HepG2 (cell line): ENCODE data around the gene MAT2A. TPM values are rescaled to one million over a fixed set of nuclear protein-coding genes. Genes with fewer than 3 reads are reported as not detected.
A peak's percentile ranks its signal among the peaks of the same experiment; 100 is the strongest.

Source experiments
- CAMTA2 ChIP-seq: sonication (generic); formaldehyde crosslinking; IDR thresholded peaks from 2 replicates; pipeline ENCODE4 v1.4.0; 2020; ENCODE audit warnings: mild to moderate bottlenecking, missing genetic modification reagents, borderline replicate concordance
- FOXA3 ChIP-seq: IDR thresholded peaks from 2 replicates; pipeline ENCODE4 v1.6.1; 2016; ENCODE audit warnings: missing genetic modification reagents, missing compliant biosample characterization
- FOXK1 ChIP-seq: sonication (generic); formaldehyde crosslinking; IDR thresholded peaks from 2 replicates; pipeline ENCODE4 v1.4.0; 2020; ENCODE audit warnings: low read depth, missing genetic modification reagents, borderline replicate concordance
- HNF4A ChIP-seq: sonication (generic); formaldehyde crosslinking; IDR thresholded peaks from 2 replicates; pipeline ENCODE4 v1.4.0; 2020; ENCODE audit warnings: missing genetic modification reagents
- HNRNPLL ChIP-seq: fragments of 200-400 bp; formaldehyde crosslinking; IDR thresholded peaks from 2 replicates; pipeline ENCODE4 v1.6.1; 2017; ENCODE audit warnings: mild to moderate bottlenecking, low read depth, low read length; ENCODE audit not compliant: poor library complexity, severe bottlenecking
- JARID2 ChIP-seq: sonication (generic); formaldehyde crosslinking; IDR thresholded peaks from 2 replicates; pipeline ENCODE4 v1.8.1; 2023; ENCODE audit warnings: missing genetic modification reagents, inconsistent platforms; ENCODE audit not compliant: insufficient replicate concordance
- KAT8 ChIP-seq: IDR thresholded peaks from 2 replicates; pipeline ENCODE4 v1.6.1; 2016; ENCODE audit warnings: missing genetic modification reagents, missing compliant biosample characterization
- KDM6A ChIP-seq: IDR thresholded peaks from 2 replicates; pipeline ENCODE4 v1.6.1; 2016; ENCODE audit warnings: low read depth
- NFIC ChIP-seq: IDR thresholded peaks from 2 replicates; pipeline ENCODE4 v1.6.1; 2012; ENCODE audit warnings: mild to moderate bottlenecking, low read length, inconsistent platforms
- PPARG ChIP-seq: conservative IDR thresholded peaks from 2 replicates; pipeline ENCODE4 v1.6.1; 2016; ENCODE audit warnings: missing biosample characterization, missing genetic modification reagents
- RCOR2 ChIP-seq: IDR thresholded peaks from 2 replicates; pipeline ENCODE4 v1.6.1; 2016; ENCODE audit warnings: missing biosample characterization, missing genetic modification reagents
- SMARCC2 ChIP-seq: fragments of 450-650 bp; IDR thresholded peaks from 2 replicates; pipeline ENCODE4 v1.6.1; 2017; ENCODE audit warnings: antibody characterized with exemption, mild to moderate bottlenecking
- THAP11 ChIP-seq: IDR thresholded peaks from 2 replicates; pipeline ENCODE4 v1.6.1; 2016; ENCODE audit warnings: missing biosample characterization, missing genetic modification reagents
- ZNF780A ChIP-seq: sonication (generic); formaldehyde crosslinking; IDR thresholded peaks from 2 replicates; pipeline ENCODE4 v1.8.0; 2022; ENCODE audit warnings: mild to moderate bottlenecking, missing genetic modification reagents, moderate library complexity
- polyA plus RNA-seq, 8 experiments: library from polyadenylated mRNA; depleted of rRNA in 3 of 8; stranded (reverse) in 7 of 8; unstranded in 1 of 8; fragments of >200 nt; fragmentation: Illumina TruSeq in 4 of 8; extraction: Trizol in 4 of 8; gene quantifications; 2 replicates each; pipeline versions ENCODE4 v1.2.1 to v1.2.3, GENCODE V29; 2011 to 2016; ENCODE audit warnings: low read depth in 4 of 8, missing spikeins in 1 of 8, mixed read lengths in 1 of 8; ENCODE audit not compliant: insufficient read depth in 1 of 8
- total RNA-seq, 5 experiments: library from RNA; depleted of rRNA; stranded (reverse); fragments of >200 nt; fragmentation: Illumina TruSeq; extraction: Trizol; gene quantifications; 2 replicates each; pipeline ENCODE4 v1.2.3, GENCODE V29; 2016; ENCODE audit warnings: low read depth in 1 of 5
- TF ChIP-seq, protein P1 (sequence below): sonication (generic); IDR thresholded peaks from 2 replicates; pipeline ENCODE4 v1.6.1; 2016; ENCODE audit warnings: low read depth, borderline replicate concordance
- TF ChIP-seq, protein P2 (sequence below): sonication (generic); formaldehyde crosslinking; conservative IDR thresholded peaks from 2 replicates; pipeline ENCODE4 v1.4.0; 2020; ENCODE audit warnings: mild to moderate bottlenecking, missing genetic modification reagents, moderate library complexity
- TF ChIP-seq, protein P3 (sequence below): sonication (generic); formaldehyde crosslinking; IDR thresholded peaks from 2 replicates; pipeline ENCODE4 v1.5.1; 2020; ENCODE audit warnings: mild to moderate bottlenecking, moderate library complexity, missing genetic modification reagents
- TF ChIP-seq, protein P4 (sequence below): sonication (generic); formaldehyde crosslinking; IDR thresholded peaks from 2 replicates; pipeline ENCODE4 v1.5.1; 2020; ENCODE audit warnings: mild to moderate bottlenecking, missing genetic modification reagents

MAT2A gene
- total and polyA plus RNA-seq, 2 of the 13 experiments (the other 11 are each of a cell fraction or from before 2014, with no cell fraction given): 155 to 331 TPM

DNA sequence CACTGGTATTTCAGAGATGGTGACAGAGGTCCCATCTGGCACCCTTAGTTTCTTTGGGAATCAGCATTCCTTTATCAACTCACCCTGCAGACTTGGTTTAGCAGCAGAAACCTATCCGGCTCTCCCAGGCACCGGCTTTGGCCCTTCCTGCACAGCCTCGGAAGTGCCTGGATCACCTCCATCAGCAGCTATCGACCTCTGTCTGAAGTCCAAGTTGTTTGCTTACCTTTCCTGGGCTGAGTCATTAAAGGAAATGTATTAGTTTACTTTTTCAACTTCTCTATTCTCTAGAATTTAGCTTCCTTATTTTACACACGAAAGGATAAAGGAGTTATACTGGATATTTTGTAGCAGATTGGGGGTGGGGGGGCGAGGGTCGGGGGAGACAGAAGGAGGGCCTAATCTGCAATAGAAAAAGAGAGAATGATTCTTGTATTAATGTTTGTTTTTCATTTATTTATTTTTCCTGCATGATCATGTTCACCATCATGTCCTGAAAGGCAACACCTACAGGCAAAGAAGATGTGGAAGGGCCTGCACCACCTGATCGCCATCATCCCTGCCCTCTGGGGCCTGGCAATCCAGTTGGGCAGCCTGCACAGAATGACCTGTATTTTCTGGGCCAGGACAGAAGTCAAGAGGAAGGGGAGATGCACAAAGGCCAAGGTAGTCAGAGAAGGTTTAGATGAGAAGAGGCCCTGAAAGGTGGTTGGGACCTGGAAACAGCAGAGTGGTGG, 22.1 kb upstream of the MAT2A start (continued):
- TF ChIP-seq, protein P1, sequence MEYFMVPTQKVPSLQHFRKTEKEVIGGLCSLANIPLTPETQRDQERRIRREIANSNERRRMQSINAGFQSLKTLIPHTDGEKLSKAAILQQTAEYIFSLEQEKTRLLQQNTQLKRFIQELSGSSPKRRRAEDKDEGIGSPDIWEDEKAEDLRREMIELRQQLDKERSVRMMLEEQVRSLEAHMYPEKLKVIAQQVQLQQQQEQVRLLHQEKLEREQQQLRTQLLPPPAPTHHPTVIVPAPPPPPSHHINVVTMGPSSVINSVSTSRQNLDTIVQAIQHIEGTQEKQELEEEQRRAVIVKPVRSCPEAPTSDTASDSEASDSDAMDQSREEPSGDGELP: 0 out of 2 replicates have a peak, but pooled peaks have one; percentile 16
- TF ChIP-seq THAP11 (CRISPR knock-in tag): peak; percentile 35; the same call in 1 of the 2 replicates
- TF ChIP-seq JARID2 (CRISPR knock-in tag): no peak
- TF ChIP-seq ZNF780A: no peak
- peak; percentile 12; the same call in 1 of the 2 replicates for TF ChIP-seq FOXK1 (CRISPR knock-in tag)
- TF ChIP-seq SMARCC2: peak; percentile 85; the same call in 1 of the 2 replicates
- TF ChIP-seq KDM6A (CRISPR knock-in tag): no peak
- TF ChIP-seq KAT8 (CRISPR knock-in tag): no peak
- TF ChIP-seq, protein P2, sequence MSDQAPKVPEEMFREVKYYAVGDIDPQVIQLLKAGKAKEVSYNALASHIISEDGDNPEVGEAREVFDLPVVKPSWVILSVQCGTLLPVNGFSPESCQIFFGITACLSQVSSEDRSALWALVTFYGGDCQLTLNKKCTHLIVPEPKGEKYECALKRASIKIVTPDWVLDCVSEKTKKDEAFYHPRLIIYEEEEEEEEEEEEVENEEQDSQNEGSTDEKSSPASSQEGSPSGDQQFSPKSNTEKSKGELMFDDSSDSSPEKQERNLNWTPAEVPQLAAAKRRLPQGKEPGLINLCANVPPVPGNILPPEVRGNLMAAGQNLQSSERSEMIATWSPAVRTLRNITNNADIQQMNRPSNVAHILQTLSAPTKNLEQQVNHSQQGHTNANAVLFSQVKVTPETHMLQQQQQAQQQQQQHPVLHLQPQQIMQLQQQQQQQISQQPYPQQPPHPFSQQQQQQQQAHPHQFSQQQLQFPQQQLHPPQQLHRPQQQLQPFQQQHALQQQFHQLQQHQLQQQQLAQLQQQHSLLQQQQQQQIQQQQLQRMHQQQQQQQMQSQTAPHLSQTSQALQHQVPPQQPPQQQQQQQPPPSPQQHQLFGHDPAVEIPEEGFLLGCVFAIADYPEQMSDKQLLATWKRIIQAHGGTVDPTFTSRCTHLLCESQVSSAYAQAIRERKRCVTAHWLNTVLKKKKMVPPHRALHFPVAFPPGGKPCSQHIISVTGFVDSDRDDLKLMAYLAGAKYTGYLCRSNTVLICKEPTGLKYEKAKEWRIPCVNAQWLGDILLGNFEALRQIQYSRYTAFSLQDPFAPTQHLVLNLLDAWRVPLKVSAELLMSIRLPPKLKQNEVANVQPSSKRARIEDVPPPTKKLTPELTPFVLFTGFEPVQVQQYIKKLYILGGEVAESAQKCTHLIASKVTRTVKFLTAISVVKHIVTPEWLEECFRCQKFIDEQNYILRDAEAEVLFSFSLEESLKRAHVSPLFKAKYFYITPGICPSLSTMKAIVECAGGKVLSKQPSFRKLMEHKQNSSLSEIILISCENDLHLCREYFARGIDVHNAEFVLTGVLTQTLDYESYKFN (CRISPR knock-in tag): peak; percentile 76
- TF ChIP-seq CAMTA2 (CRISPR knock-in tag): no peak
- TF ChIP-seq, protein P3, sequence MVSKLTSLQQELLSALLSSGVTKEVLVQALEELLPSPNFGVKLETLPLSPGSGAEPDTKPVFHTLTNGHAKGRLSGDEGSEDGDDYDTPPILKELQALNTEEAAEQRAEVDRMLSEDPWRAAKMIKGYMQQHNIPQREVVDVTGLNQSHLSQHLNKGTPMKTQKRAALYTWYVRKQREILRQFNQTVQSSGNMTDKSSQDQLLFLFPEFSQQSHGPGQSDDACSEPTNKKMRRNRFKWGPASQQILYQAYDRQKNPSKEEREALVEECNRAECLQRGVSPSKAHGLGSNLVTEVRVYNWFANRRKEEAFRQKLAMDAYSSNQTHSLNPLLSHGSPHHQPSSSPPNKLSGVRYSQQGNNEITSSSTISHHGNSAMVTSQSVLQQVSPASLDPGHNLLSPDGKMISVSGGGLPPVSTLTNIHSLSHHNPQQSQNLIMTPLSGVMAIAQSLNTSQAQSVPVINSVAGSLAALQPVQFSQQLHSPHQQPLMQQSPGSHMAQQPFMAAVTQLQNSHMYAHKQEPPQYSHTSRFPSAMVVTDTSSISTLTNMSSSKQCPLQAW: no peak
- TF ChIP-seq NFIC: peak; percentile 23; the same call in 1 of the 2 replicates
- no peak for TF ChIP-seq HNRNPLL
- peak; percentile 67 for TF ChIP-seq FOXA3 (CRISPR knock-in tag)
- TF ChIP-seq PPARG (CRISPR knock-in tag): 0 out of 2 replicates have a peak, but pooled peaks have one; percentile 26
- TF ChIP-seq RCOR2 (CRISPR knock-in tag): peak; percentile 80
- TF ChIP-seq, protein P4, sequence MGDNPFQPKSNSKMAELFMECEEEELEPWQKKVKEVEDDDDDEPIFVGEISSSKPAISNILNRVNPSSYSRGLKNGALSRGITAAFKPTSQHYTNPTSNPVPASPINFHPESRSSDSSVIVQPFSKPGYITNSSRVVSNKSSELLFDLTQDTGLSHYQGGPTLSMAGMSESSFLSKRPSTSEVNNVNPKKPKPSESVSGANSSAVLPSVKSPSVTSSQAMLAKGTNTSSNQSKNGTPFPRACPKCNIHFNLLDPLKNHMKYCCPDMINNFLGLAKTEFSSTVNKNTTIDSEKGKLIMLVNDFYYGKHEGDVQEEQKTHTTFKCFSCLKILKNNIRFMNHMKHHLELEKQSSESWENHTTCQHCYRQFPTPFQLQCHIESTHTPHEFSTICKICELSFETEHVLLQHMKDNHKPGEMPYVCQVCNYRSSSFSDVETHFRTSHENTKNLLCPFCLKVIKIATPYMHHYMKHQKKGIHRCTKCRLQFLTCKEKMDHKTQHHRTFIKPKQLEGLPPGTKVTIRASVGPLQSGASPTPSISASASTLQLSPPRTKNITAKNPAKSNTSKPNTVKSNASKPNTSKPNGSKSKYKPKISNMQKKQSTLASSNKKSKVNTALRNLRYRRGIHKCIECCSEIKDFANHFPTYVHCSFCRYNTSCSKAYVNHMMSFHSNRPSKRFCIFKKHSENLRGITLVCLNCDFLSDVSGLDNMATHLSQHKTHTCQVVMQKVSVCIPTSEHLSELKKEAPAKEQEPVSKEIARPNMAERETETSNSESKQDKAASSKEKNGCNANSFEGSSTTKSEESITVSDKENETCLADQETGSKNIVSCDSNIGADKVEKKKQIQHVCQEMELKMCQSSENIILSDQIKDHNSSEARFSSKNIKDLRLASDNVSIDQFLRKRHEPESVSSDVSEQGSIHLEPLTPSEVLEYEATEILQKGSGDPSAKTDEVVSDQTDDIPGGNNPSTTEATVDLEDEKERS (CRISPR knock-in tag): peak; percentile 47; the same call in 1 of the 2 replicates
- TF ChIP-seq HNF4A (CRISPR knock-in tag): peak; percentile 79
